Measurements from ENCODE around the gene KLHDC4.

The KLHDC4 gene

GRCh38 chr16:87665193-87665592 lies 100.6 kb downstream of the KLHDC4 start:
- H3K4me3 ChIP-seq (ENCODE audit: low read depth, low read length), result no peak overlapping the region
- TF ChIP-seq, protein P1, sequence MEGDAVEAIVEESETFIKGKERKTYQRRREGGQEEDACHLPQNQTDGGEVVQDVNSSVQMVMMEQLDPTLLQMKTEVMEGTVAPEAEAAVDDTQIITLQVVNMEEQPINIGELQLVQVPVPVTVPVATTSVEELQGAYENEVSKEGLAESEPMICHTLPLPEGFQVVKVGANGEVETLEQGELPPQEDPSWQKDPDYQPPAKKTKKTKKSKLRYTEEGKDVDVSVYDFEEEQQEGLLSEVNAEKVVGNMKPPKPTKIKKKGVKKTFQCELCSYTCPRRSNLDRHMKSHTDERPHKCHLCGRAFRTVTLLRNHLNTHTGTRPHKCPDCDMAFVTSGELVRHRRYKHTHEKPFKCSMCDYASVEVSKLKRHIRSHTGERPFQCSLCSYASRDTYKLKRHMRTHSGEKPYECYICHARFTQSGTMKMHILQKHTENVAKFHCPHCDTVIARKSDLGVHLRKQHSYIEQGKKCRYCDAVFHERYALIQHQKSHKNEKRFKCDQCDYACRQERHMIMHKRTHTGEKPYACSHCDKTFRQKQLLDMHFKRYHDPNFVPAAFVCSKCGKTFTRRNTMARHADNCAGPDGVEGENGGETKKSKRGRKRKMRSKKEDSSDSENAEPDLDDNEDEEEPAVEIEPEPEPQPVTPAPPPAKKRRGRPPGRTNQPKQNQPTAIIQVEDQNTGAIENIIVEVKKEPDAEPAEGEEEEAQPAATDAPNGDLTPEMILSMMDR (IDR thresholded peaks at IDR 0.05; ENCODE audit: control insufficient read depth, extremely low read depth, insufficient read depth), result no peak
- DNase-seq (ENCODE audit: low read depth), result no peak

DNA sequence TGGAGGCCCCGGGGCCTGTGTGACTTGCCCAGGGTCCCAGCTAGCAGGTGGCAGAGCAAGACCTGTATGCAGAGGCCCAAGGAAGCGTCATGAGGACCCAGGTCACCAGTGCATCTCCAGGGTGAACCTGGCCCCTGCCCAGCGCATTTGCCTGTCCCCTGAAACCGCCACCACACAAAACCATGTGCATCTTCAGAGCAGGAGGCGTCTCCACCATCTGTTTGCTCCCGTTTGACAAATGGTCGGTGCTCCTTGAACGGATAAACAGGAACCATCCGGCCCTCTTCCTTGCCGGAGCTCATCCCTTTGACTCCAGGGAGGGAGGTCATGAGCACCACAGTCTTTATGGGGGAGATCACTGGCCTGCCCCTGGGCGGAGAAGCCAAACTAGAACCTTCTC lies 101.0 kb downstream of the KLHDC4 start:
- no peak overlapping the region for H3K4me3 ChIP-seq (ENCODE audit: low read depth, low read length)
- DNase-seq (ENCODE audit: low read depth), result no peak
- TF ChIP-seq, protein P1 (IDR thresholded peaks at IDR 0.05; ENCODE audit: control insufficient read depth, extremely low read depth, insufficient read depth), result no peak

DNA sequence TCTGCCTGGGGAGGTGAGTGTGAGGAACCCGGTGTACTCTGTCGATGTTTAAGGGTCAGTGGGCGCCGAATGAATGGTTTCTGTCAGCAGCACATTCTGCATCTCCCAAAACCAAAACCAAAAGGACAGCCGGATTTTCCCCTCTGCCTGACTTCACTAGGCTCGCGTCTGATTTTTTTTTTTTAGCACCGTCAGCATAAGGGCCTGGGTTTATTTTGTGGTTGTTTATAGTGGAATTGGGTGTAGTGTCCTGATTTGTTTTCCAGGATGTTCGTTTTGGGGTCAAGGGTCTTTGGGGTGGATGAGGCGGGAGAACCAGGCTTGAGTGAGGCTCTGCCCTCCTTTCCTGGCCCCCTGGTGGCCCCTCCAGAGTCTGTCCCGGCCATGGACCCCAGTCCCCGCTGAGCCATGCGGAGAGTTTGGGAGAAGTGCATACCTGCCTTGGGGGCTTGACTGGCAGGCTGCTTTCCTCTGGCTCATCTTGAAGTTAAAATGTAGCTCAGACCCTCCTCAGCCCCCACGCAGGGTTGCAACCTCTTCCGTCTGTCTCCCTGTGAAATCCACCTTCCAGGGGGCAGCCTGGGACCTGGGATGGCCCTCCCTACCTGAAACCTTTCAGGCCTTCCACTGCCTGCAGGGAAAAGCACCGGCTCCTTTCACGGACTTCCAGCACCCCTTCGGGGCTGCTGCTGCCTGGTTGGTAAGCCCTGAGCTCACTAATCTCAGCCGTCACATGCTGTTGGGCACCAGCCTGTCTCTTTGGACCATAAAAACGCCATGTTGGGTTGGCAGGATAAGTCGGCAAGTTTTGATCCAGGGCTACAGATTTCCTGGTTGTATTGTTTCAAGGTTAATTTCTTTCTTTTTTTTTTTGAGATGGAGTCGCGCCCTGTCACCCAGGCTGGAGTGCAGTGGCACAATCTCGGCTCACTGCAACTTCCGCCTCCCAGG lies 103.3 kb downstream of the KLHDC4 start:
- TF ChIP-seq, protein P1 (IDR thresholded peaks at IDR 0.05; ENCODE audit: control insufficient read depth, extremely low read depth, insufficient read depth), result no peak
- no peak for DNase-seq (ENCODE audit: low read depth)
- H3K4me3 ChIP-seq (ENCODE audit: low read depth, low read length), result no peak overlapping the region

- DNase-seq (ENCODE audit: low read depth), result no peak
- TF ChIP-seq, protein P1 (IDR thresholded peaks at IDR 0.05; ENCODE audit: control insufficient read depth, extremely low read depth, insufficient read depth), result no peak
- H3K4me3 ChIP-seq (ENCODE audit: low read depth, low read length), result no peak overlapping the region
Observed at GRCh38 chr16:87661561-87661960, 104.2 kb downstream of the KLHDC4 start.

- TF ChIP-seq, protein P1 (IDR thresholded peaks at IDR 0.05; ENCODE audit: control insufficient read depth, extremely low read depth, insufficient read depth), result no peak
- no peak overlapping the region for H3K4me3 ChIP-seq (ENCODE audit: low read depth, low read length)
- no peak for DNase-seq (ENCODE audit: low read depth)
Observed at GRCh38 chr16:87658564-87659225, 107.1 kb downstream of the KLHDC4 start.

Measured in LNCaP clone FGC (cell line).